SU-DHL-6 (cell line): ENCODE data around the gene IRF9.

Experiments used
- H2AFZ ChIP-seq: fragments of 200-600 bp; sonication (generic); 2 replicates; pipeline ENCODE4 v1.6.1; 2014; ENCODE audit warnings: low read depth, mild to moderate bottlenecking, moderate library complexity, mixed read lengths, antibody characterized with exemption, low read length; ENCODE audit not compliant: severe bottlenecking
- H3F3A ChIP-seq: fragments of 200-600 bp; shearing (Covaris generic); 2 replicates; pipeline ENCODE4 v1.6.0; 2016; ENCODE audit warnings: antibody characterized with exemption, mild to moderate bottlenecking; ENCODE audit not compliant: insufficient read depth
- H3K27ac ChIP-seq: fragments of 200-600 bp; sonication (generic); 2 replicates; pipeline ENCODE4 v1.5.1; 2016; ENCODE audit warnings: low read depth, mild to moderate bottlenecking, low read length, moderate library complexity, mixed read lengths
- H3K27me3 ChIP-seq: fragments of 200-600 bp; sonication (generic), shearing (Covaris generic); 2 replicates; pipeline ENCODE4 v1.6.0; 2014; ENCODE audit warnings: mild to moderate bottlenecking, low read length
- H3K36me3 ChIP-seq: fragments of 200-600 bp; sonication (generic); 2 replicates; pipeline ENCODE4 v1.6.1; 2014; ENCODE audit warnings: mild to moderate bottlenecking, low read length, mixed read lengths
- H3K4me2 ChIP-seq: fragments of 300-600, 200-600 bp; shearing (Covaris generic), sonication (generic); 2 replicates; pipeline ENCODE4 v1.6.0; 2014; ENCODE audit warnings: low read length, low read depth, mild to moderate bottlenecking; ENCODE audit not compliant: poor library complexity, severe bottlenecking
- H3K4me3 ChIP-seq: fragments of 200-600 bp; sonication (generic); 2 replicates; pipeline ENCODE4 v1.5.1; 2014; ENCODE audit warnings: antibody characterized with exemption, low read length, mild to moderate bottlenecking, mixed read lengths; ENCODE audit not compliant: insufficient read depth, poor library complexity, severe bottlenecking
- H3K79me2 ChIP-seq: fragments of 200-600 bp; sonication (generic); 2 replicates; pipeline ENCODE4 v1.6.1; 2014; ENCODE audit warnings: mild to moderate bottlenecking, low read length, moderate library complexity; ENCODE audit not compliant: insufficient read depth
- H3K9ac ChIP-seq: fragments of 200-600 bp; sonication (generic); 2 replicates; pipeline ENCODE4 v1.7.0; 2014; ENCODE audit warnings: mild to moderate bottlenecking, low read length
- H3K9me2 ChIP-seq: fragments of 200-600 bp; sonication (generic); replicated peaks from 2 replicates; pipeline ENCODE4 v1.6.1; 2014; ENCODE audit warnings: low read length; ENCODE audit not compliant: insufficient read depth
- H3K9me3 ChIP-seq: fragments of 200-600 bp; sonication (generic); 2 replicates; pipeline ENCODE4 v1.6.1; 2014; ENCODE audit warnings: low read length, mixed read lengths; ENCODE audit not compliant: insufficient read depth
- H4K20me1 ChIP-seq: fragments of 200-600 bp; sonication (generic); 2 replicates; pipeline ENCODE4 v1.6.1; 2014; ENCODE audit warnings: low read depth, mild to moderate bottlenecking, antibody characterized with exemption, low read length, moderate library complexity, mixed read lengths
- EZH2phosphoT487 ChIP-seq: fragments of 200-600 bp; sonication (generic), shearing (Covaris generic); conservative IDR thresholded peaks from 2 replicates; pipeline ENCODE4 v1.6.1; 2018; ENCODE audit warnings: mild to moderate bottlenecking, antibody characterized with exemption, low read length, moderate library complexity, mixed read lengths
- TF ChIP-seq, protein P1 (sequence below): fragments of 200-600 bp; sonication (generic); IDR thresholded peaks from one replicate; pipeline ENCODE4 v1.5.1; 2017; ENCODE audit warnings: antibody characterized with exemption, mild to moderate bottlenecking, low read length, moderate library complexity; ENCODE audit not compliant: insufficient read depth, poor library complexity, severe bottlenecking

The IRF9 gene

GRCh38 chr14:24132061-24132685, 28.9 kb upstream of the IRF9 start:
- Histone ChIP-seq H3K27ac (no peak overlapping the region), H3K4me3 (no peak overlapping the region), H3K27me3 (no peaks in the 10 kb centered on the region), H3K79me2 (no peaks in the 10 kb centered on the region), H3K9me3 (no peaks in the 10 kb centered on the region), H4K20me1 (no peaks in the 10 kb centered on the region), H3K9ac (no peak overlapping the region), H2AFZ (no peak overlapping the region), H3K36me3 (no peaks in the 10 kb centered on the region), H3K4me2 (no peak overlapping the region), H3K9me2 (no peaks in the 10 kb centered on the region), H3F3A (peaks cover 12% of the 10 kb centered on the region)
- no peak for TF ChIP-seq EZH2phosphoT487
- TF ChIP-seq, protein P1, sequence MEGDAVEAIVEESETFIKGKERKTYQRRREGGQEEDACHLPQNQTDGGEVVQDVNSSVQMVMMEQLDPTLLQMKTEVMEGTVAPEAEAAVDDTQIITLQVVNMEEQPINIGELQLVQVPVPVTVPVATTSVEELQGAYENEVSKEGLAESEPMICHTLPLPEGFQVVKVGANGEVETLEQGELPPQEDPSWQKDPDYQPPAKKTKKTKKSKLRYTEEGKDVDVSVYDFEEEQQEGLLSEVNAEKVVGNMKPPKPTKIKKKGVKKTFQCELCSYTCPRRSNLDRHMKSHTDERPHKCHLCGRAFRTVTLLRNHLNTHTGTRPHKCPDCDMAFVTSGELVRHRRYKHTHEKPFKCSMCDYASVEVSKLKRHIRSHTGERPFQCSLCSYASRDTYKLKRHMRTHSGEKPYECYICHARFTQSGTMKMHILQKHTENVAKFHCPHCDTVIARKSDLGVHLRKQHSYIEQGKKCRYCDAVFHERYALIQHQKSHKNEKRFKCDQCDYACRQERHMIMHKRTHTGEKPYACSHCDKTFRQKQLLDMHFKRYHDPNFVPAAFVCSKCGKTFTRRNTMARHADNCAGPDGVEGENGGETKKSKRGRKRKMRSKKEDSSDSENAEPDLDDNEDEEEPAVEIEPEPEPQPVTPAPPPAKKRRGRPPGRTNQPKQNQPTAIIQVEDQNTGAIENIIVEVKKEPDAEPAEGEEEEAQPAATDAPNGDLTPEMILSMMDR = no peak

GRCh38 chr14:24132976-24133375, 28.1 kb upstream of the IRF9 start:
- Histone ChIP-seq H3F3A (peaks cover 17% of the 10 kb centered on the region), H3K27me3 (no peaks in the 10 kb centered on the region)

DNA sequence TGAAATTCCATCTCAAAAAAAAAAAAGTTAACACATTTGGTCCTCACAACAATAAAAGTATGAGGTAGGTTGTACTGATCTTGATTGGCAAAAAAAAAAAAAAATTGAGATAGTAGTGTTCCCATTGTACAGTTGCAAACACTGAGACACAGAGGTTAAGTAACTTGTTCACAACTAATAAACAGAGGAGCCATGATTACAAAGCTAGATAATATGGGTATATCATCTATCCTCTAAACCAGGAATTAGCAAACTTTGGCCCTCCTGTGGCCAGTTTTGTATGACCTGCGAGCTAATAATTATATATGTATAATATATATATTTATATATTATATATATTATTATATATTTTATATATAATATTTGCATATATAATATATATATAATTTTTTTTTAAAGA, 27.3 kb upstream of the IRF9 start:
- Histone ChIP-seq H3K4me2 (no peak overlapping the region), H3K9me3 (no peaks in the 10 kb centered on the region), H3K27me3 (no peaks in the 10 kb centered on the region), H3F3A (peaks cover 23% of the 10 kb centered on the region), H2AFZ (no peak overlapping the region), H3K4me3 (no peak overlapping the region), H3K27ac (no peak overlapping the region), H3K9me2 (no peaks in the 10 kb centered on the region), H3K36me3 (no peaks in the 10 kb centered on the region), H4K20me1 (no peaks in the 10 kb centered on the region), H3K9ac (no peak overlapping the region), H3K79me2 (no peaks in the 10 kb centered on the region)
- no peak for TF ChIP-seq EZH2phosphoT487
- TF ChIP-seq, protein P1 = no peak

More at GRCh38 chr14:24132976-24133375, 28.1 kb upstream of the IRF9 start:
- no peak overlapping the region for H3K4me2 ChIP-seq
- H3K79me2 ChIP-seq = no peaks in the 10 kb centered on the region
- no peak overlapping the region for H3K27ac ChIP-seq
- no peaks in the 10 kb centered on the region for H4K20me1 ChIP-seq
- TF ChIP-seq EZH2phosphoT487 = no peak
- TF ChIP-seq, protein P1 = no peak
- no peak overlapping the region for H2AFZ ChIP-seq
- no peak overlapping the region for H3K4me3 ChIP-seq
- no peaks in the 10 kb centered on the region for H3K9me2 ChIP-seq
- H3K9ac ChIP-seq = no peak overlapping the region
- H3K36me3 ChIP-seq = no peaks in the 10 kb centered on the region
- no peaks in the 10 kb centered on the region for H3K9me3 ChIP-seq

- no peaks in the 10 kb centered on the region for H4K20me1 ChIP-seq
- peak overlapping the region; percentile 89 for H3K9ac ChIP-seq
- TF ChIP-seq, protein P1 = no peak
- TF ChIP-seq EZH2phosphoT487 = no peak
- no peaks in the 10 kb centered on the region for H3K9me2 ChIP-seq
- peaks cover 35% of the 10 kb centered on the region for H3F3A ChIP-seq
- peak overlapping the region; percentile 74 for H2AFZ ChIP-seq
- H3K79me2 ChIP-seq = peaks cover 15% of the 10 kb centered on the region
- peak overlapping the region; percentile 44 for H3K27ac ChIP-seq
- peak overlapping the region; percentile 85 for H3K4me3 ChIP-seq
- no peaks in the 10 kb centered on the region for H3K27me3 ChIP-seq
- peak overlapping the region; percentile 79 for H3K4me2 ChIP-seq
- no peaks in the 10 kb centered on the region for H3K36me3 ChIP-seq
- H3K9me3 ChIP-seq = no peaks in the 10 kb centered on the region
Measured at GRCh38 chr14:24135584-24135833, 25.6 kb upstream of the IRF9 start.
